T-helper 2 cell treated with Interferon-gamma antibody and Interleukin-4, amounts not matched to agents 100 ng/mL and 5 ng/mL, for 36 hours (primary cell): ENCODE results near the gene SSTR5. TPM values are rescaled to one million over a fixed set of nuclear protein-coding genes. Genes with fewer than 3 reads are reported as not detected.
"Not testable (repeated sequence)": the region's sequence is repeated elsewhere in the genome, so short reads cannot be mapped to it uniquely, and the experiment has no call there.

Source experiments
- intact Hi-C: fragments of 100-400 bp; cut with micrococcal nuclease; formaldehyde crosslinking; loops from one replicate; pipeline ENCODE4 v1.15.1; 2023
- total RNA-seq: library from RNA; stranded (reverse); gene quantifications from 2 replicates; pipeline ENCODE4 v1.2.3, GENCODE V29; 2022

SSTR5 gene
- not detected in 2 replicates for total RNA-seq

DNA sequence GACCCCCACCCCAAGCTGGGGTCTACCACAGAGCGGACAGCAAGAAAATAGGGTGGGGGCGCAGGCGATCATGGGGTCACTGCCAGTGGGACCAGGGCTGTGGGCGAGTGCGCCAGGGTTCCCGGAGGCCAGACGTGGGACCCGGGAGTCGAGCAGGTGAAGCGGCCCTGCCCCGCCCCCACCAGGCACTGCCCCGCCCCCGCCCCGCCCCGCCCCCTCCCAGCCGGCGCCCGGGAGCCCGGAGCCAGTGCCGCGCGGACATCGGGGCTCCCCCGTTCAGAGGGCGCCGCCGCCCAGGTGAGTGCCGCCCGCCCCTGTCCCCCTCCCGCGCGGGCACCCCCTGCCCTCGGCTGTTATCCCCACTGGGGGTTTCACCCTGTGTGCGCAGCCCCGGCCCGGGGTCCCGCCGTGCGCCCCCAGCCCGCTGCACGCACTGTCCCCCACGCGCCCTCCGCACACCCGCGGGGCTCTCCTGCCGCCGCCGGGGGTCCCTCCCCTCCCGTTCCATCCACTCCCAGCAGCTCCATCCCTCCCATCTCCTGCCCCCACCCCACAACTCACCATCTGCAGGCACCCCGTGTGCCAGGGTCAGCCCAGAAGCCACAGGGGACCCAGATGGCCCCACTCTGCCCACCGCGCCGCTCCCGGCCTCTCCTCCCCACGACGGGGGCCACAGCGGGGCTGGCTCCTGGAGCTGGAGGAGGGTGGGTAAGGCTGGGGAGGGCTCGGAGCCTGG is at the start of gene SSTR5:
SSTR5 (plus strand) TSS at position 222 of the 736 bp plus-strand sequence. CDS start 6,122 bp downstream, outside the sequence.
- intact Hi-C loops = no loop called here

- intact Hi-C loops = no loop called here
Observed at GRCh38 chr16:1024138-1024537, 48.4 kb upstream of the SSTR5 start.

- intact Hi-C loops = not testable (repeated sequence)
Observed at GRCh38 chr16:1025183-1025809, 47.3 kb upstream of the SSTR5 start.

DNA sequence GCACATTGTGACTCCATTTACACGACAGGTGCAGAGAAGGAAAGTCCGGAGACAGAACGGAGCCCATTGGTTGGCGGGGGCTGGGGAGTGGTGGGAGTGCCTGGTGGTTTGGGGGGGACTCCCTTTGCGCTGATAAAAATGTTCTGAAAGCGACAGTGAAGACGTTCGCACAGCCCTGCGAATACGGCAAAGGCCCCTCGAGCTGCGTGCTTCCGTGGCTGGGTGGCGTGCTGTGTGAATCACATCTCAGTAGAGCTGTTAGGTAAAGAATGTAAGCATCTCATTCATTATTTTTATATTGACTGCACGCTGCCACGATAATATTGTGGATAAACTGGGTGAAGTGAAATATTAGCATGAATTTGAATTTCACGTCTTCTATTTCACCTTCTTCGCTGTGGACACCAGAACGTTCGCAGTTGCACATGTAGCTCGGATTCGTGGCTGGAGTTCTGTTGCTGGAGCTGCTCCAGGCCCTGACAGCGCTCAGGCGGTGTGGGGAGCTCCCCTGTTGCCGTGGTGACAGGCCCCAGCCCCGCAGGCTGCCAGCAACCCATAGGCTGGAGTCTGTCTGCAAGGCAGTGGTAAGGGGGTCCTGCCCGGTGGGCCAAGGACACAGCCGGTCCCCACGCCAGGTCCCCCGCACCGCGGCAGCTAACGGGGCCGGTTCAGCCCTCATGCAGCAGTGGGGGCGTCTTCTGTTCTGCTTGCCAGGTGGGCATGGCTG is 46.3 kb upstream of the SSTR5 start:
- intact Hi-C loops = no loop called here

DNA sequence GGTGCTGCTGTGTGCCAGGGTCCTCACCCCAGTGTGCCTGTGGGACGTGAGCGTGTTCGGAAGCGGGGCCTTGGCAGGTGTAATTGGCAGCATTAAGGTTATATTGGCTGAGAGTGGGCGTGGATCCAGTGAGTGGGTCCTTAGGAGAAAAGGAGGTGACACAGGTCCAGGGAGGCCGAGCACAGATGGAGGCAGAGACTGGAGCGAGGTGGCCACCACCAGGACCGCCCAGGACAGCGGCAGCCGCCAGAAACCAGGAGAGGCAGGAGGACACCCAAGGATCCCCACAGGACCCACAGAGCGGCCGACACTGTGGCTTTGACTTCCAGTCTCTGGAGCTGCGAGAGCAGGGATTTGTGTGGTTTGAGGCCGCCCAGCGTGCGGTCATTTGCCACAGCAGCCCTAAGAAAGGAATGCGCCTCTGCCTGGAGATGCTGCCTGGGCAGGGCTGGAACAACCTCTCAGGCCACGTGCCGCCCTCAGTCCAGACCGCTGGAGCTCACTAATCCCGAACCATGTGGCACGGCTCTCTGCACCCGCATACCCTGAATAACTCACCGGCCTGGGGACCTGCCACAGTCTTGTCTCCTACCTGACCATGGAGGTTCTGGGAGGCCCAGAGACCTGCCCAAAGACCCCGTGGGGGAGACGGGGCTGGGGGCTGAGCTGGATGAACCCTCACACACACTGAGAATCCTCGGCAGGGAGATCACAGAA is 45.6 kb upstream of the SSTR5 start:
- intact Hi-C loops = no loop called here

- intact Hi-C loops = no loop called here
Observed at GRCh38 chr16:1027501-1027815, 45.1 kb upstream of the SSTR5 start.

DNA sequence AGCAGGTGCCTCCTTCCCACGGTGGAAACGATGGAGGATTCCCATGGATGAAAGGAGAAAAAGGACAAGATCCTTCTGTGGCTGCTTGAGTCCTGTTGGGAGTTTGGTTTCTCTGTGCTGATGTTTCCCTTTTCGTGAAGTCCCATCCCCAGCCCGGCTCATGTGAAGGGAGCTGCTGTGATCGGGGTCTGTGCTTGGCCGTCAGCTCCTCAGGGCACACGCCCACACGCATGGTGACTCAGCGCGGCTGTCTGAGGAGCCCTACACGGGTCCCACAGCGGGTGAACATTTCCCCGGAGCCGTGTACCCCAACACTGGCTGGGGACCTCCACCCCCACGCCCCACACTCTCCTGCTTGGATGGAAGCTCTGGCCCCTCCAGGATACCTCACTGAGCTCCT is 44.5 kb upstream of the SSTR5 start:
- intact Hi-C loops = no loop called here

- intact Hi-C loops = no loop called here
Observed at GRCh38 chr16:1028524-1029258, 43.9 kb upstream of the SSTR5 start.

- intact Hi-C loops = no loop called here
Observed at GRCh38 chr16:1029259-1029545, 43.3 kb upstream of the SSTR5 start.

DNA sequence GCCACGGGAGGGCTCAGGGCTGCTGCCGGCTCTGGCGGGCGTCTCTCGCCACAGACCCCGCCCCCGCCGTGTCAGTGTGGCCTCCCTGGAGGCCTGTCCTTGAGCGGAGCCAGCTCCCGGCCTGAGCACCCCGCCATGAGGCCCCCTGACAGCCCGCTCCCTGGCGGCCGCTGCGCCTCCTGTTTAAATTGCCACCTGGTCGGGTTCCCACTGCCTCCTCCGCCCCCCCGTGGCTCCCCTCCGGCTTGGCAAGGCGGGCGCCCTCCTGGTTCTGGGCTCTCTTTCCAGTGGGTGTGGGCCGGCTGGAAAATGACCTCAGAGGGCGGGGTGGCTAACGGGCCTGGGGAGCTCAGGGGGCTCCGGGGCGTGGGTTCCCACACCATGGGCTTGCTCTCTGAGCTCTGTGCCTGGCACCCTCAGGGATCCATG is 42.1 kb upstream of the SSTR5 start:
- intact Hi-C loops = no loop called here

GRCh38 chr16:1031666-1032065 is 40.9 kb upstream of the SSTR5 start:
- intact Hi-C loops = no loop called here

- intact Hi-C loops = no loop called here
Observed at GRCh38 chr16:1032607-1033006, 39.9 kb upstream of the SSTR5 start.

GRCh38 chr16:1033128-1033679 is 39.3 kb upstream of the SSTR5 start:
- intact Hi-C loops = no loop called here

DNA sequence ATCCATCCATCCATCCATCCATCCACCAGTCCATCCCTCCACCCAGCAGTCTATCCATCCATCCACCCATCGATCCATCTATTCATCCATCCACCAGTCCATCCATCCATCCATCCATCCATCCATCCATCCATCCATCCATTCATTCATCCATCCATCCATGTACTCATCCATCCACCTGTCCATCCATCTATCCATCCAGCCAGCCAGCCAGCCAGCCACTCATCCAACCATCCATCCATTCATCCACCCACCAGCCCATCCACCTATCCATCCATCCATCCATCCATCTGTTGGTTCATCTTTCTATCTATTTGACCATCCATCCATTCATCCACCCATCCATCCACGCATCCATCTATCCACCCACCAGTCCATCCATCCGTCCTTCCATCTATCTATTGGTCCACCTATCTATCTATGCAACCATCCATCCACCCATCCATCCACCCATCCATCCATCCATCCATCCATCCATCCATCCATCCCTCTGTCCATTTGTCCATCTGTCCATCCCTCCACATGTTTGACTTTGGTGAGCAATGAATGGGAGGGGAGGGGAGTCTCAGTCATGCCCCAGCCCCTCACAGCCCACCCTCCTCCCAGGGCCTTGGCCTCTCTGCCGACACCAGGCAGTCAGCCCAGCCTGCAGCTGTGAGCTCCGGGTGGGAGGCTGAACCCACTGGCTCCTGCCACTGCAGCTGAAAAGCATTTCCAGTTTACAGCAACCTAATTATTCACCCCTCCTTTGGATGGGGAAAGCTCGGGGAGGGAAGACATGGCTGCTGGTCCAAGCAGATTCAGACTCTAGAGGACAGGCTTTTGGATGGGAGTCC is 38.1 kb upstream of the SSTR5 start:
- intact Hi-C loops = no loop called here

DNA sequence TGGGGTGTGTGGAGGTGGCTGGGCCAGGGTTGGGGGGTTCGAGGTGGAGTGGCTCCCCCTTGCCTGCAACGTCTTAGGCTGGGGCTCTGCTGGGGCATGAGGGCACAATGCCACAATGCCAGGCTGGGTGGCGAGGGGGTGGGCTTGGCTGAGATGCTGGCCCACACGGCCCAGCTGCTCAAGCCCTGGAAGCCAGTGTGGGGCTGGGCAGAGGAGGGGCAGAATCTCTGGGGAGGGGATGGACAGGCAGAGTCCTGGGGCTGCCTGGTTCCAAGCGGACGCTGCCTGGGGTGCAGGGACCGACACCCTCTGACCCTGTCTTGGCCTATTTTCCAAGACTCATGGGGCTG is 37.5 kb upstream of the SSTR5 start:
- intact Hi-C loops = no loop called here

DNA sequence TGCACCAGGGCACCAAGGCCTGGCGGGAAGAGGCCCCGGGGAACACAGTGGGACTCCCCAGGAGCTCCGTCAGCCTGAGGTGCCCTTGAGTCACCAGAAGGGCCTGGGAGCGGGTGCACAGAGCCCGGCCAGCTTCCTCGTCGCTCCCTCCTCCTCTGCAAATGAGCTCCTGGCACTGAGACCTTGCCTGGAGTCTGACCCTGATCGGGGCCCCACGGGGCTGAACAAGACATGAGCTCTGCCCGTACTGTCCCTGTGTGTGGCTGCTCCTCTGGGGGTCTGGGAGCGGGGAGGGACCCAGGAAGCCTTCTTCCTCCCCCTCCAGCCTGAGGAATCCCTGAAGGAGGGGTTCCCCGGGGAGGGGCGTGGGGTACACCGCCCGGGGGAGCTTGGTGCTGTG is 36.4 kb upstream of the SSTR5 start:
- intact Hi-C loops = no loop called here

DNA sequence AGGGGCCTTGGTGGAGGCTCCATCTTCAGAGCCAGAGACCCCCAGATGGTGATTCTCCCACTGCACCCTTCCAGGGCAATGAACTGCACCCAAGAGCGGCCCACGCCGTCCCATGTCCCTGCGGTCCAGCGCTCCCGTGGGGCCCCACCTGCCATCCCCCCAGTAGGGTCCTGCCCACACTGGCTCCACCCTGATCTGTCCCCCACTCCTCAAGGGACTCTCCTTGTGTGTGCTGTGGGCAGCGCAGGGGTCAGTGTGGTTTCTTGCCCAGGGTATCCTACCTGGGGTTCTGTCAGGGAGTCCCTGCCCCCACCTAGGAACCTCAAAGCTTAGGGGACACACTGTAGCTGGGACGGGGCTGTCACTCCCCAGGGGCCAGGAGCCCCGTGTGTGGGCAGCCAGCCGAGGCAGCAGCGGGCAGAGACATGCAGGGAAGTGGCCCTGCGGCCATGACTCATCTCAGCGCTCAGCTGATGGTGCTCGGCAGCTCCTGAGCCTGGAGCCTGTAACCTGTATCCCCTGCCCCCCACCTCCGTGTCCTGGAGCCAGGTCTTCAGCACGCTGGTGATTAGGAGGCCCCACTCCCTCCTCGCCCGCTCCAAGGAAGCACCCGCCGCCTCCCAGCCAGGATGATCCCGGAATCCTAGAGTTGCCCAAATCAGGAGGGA is 35.7 kb upstream of the SSTR5 start:
- intact Hi-C loops = no loop called here

DNA sequence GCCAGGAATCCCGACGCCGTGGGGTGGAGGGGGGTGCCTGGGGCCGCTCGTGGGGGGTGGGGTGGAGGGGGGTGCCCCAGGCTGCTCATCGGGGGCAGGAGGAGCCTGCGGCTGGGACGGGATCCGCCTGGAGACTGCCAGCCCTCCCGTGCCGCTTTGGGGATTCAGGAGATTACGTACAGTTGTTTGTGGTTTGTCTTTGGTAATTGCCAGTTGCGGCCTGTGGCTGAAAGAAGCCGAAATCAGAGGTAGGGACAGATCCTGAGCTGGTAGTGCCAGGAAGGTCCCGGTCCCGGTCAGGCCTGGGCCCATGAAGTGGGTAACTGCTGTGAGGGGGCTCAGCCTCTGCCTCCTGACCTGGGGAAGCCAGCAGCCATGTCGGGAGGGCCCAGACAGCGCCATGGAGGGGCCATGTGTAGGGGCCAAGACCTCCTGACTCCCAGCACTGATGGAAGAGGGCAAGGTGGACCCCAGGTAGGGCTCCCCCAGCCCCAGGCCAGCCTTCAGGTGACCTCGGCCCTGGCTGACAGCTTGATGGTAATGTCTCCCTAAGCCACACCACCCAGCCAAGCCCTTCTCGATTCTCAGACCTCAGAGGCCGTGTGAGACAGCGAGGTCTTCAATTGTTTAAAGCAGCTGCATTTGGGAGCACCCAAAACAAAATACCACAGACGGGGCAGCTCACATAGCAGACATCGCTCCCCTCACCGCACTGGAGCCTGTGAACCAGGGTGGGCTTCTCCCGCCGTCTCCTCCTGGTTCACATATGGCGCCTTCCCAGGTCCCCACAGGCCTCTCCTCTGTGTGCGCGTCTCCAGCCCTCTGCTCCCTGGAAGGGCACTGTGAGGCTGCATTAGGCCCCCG is 34.9 kb upstream of the SSTR5 start:
- intact Hi-C loops = no loop called here

DNA sequence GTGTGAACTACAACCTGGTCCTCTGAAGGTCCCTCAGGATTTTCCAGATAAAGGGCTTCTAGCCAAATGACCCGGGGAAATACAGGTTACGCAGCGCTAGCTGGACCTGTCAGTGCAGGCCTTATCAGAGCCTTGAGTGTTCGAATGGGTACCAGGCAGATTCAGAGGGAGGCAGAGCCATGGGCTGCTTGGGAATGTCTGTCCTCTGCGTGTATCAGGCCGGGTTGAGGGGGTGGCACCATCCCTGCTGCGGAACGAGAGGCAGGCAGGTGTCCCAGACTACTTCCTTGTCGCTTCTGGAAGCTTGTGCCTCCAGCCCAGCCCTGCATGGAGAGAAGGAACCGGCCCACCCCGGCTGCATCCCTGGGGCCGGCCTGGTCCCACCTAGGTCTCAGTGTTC is 33.6 kb upstream of the SSTR5 start:
- intact Hi-C loops = no loop called here
